H9 (cell line): ENCODE measurements around the gene TCEAL6. TPM values are rescaled to one million over a fixed set of nuclear protein-coding genes. Genes with fewer than 3 reads are reported as not detected.
"Not testable (repeated sequence)": the region's sequence is repeated elsewhere in the genome, so short reads cannot be mapped to it uniquely, and the experiment has no call there.

Experiments
- DNase-seq: peaks from one replicate; pipeline ENCODE4 v3.0.0-alpha.2; 2017
- H2AFZ ChIP-seq: one replicate; pipeline ENCODE4 v1.6.1; 2013; ENCODE audit warnings: mild to moderate bottlenecking, low read length, control low read depth, moderate library complexity
- H2AK5ac ChIP-seq: 2 replicates; pipeline ENCODE4 v1.6.1; 2013; ENCODE audit warnings: low read length, control low read depth, mixed read lengths; ENCODE audit not compliant: insufficient read length
- H2BK120ac ChIP-seq: one replicate; pipeline ENCODE4 v1.6.1; 2013; ENCODE audit warnings: low read depth, mild to moderate bottlenecking, low read length, control low read depth, inconsistent platforms; ENCODE audit not compliant: poor library complexity, severe bottlenecking
- H2BK12ac ChIP-seq: 2 replicates; pipeline ENCODE4 v1.6.1; 2013; ENCODE audit warnings: low read length, control low read depth, mixed read lengths, low read depth; ENCODE audit not compliant: insufficient read length
- H2BK15ac ChIP-seq: 2 replicates; pipeline ENCODE4 v1.6.1; 2013; ENCODE audit warnings: low read depth, low read length, control low read depth
- H2BK20ac ChIP-seq: one replicate; pipeline ENCODE4 v1.6.1; 2013; ENCODE audit warnings: low read depth, mild to moderate bottlenecking, low read length, control low read depth, inconsistent platforms; ENCODE audit not compliant: poor library complexity, severe bottlenecking
- H2BK5ac ChIP-seq: 2 replicates; pipeline ENCODE4 v1.6.1; 2013; ENCODE audit warnings: low read length, control low read depth, mixed read lengths; ENCODE audit not compliant: insufficient read length
- H3K14ac ChIP-seq: 2 replicates; pipeline ENCODE4 v1.6.1; 2013; ENCODE audit warnings: low read length, control low read depth; ENCODE audit not compliant: insufficient read depth
- H3K18ac ChIP-seq: 2 replicates; pipeline ENCODE4 v1.6.1; 2013; ENCODE audit warnings: low read depth, mild to moderate bottlenecking, mixed read lengths, low read length, control low read depth; ENCODE audit not compliant: insufficient read length
- H3K23ac ChIP-seq: 2 replicates; pipeline ENCODE4 v1.6.1; 2013; ENCODE audit warnings: low read length, control low read depth, mixed read lengths, low read depth; ENCODE audit not compliant: insufficient read length
- H3K23me2 ChIP-seq: 2 replicates; pipeline ENCODE4 v1.6.1; 2013; ENCODE audit warnings: low read depth, mild to moderate bottlenecking, mixed read lengths, low read length, control low read depth; ENCODE audit not compliant: insufficient read length, poor library complexity, severe bottlenecking
- H3K27ac ChIP-seq: 2 replicates; pipeline ENCODE4 v1.5.1; 2013; ENCODE audit warnings: low read length, control low read depth, mixed read lengths, low read depth; ENCODE audit not compliant: insufficient read length
- H3K27me3 ChIP-seq: 2 replicates; pipeline ENCODE4 v1.6.1; 2013; ENCODE audit warnings: low read length, control low read depth, inconsistent platforms; ENCODE audit not compliant: insufficient read depth
- H3K4ac ChIP-seq: 2 replicates; pipeline ENCODE4 v1.6.1; 2013; ENCODE audit warnings: low read depth, mild to moderate bottlenecking, control low read depth, inconsistent platforms, low read length, moderate library complexity
- H3K4me1 ChIP-seq: 2 replicates; pipeline ENCODE4 v1.6.1; 2013; ENCODE audit warnings: low read length, control low read depth, inconsistent platforms; ENCODE audit not compliant: insufficient read depth
- H3K4me2 ChIP-seq: 2 replicates; pipeline ENCODE4 v1.6.1; 2013; ENCODE audit warnings: low read length, control low read depth, mixed read lengths; ENCODE audit not compliant: insufficient read length, insufficient read depth
- H3K56ac ChIP-seq: 2 replicates; pipeline ENCODE4 v1.6.1; 2013; ENCODE audit warnings: low read depth, mild to moderate bottlenecking, mixed read lengths, low read length, control low read depth; ENCODE audit not compliant: insufficient read length
- H3K79me1 ChIP-seq: 2 replicates; pipeline ENCODE4 v1.6.1; 2013; ENCODE audit warnings: low read depth, mild to moderate bottlenecking, moderate library complexity, low read length, control low read depth, inconsistent platforms; ENCODE audit not compliant: insufficient read depth, poor library complexity, severe bottlenecking
- H3K79me2 ChIP-seq: 2 replicates; pipeline ENCODE4 v1.6.1; 2013; ENCODE audit warnings: low read length, control low read depth, inconsistent platforms; ENCODE audit not compliant: insufficient read depth
- H3K9ac ChIP-seq: 2 replicates; pipeline ENCODE4 v1.6.1; 2013; ENCODE audit warnings: low read length, control low read depth, mixed read lengths; ENCODE audit not compliant: insufficient read length; ENCODE audit errors: extremely low read depth
- H3K9me3 ChIP-seq: one replicate; pipeline ENCODE4 v1.6.1; 2013; ENCODE audit warnings: low read depth, low read length, inconsistent platforms; ENCODE audit not compliant: control insufficient read depth
- H3T11ph ChIP-seq: one replicate; pipeline ENCODE4 v1.6.1; 2013; ENCODE audit warnings: mild to moderate bottlenecking, low read length, control low read depth, inconsistent platforms
- H4K20me1 ChIP-seq: one replicate; pipeline ENCODE4 v1.6.1; 2013; ENCODE audit not compliant: control insufficient read depth, insufficient read length, insufficient read depth
- H4K5ac ChIP-seq: 2 replicates; pipeline ENCODE4 v1.6.1; 2013; ENCODE audit warnings: low read depth, mild to moderate bottlenecking, mixed read lengths, low read length, control low read depth; ENCODE audit not compliant: insufficient read length
- H4K8ac ChIP-seq: replicated peaks from 2 replicates; pipeline ENCODE4 v1.6.1; 2013; ENCODE audit warnings: low read length, control low read depth, mixed read lengths, low read depth; ENCODE audit not compliant: insufficient read length
- H4K91ac ChIP-seq: 2 replicates; pipeline ENCODE4 v1.6.1; 2013; ENCODE audit warnings: low read depth, mild to moderate bottlenecking, moderate library complexity, mixed read lengths, low read length, control low read depth; ENCODE audit not compliant: insufficient read length
- H3K27ac Mint-ChIP-seq, 3 experiments: 2 replicates in 2 of 3; 3 replicates in 1 of 3; pipeline ENCODE4 v1.8.0; 2020 to 2021; ENCODE audit warnings: mixed read lengths in 3 of 3, mild to moderate bottlenecking in 1 of 3, moderate library complexity in 1 of 3
- H3K27me3 Mint-ChIP-seq: 2 replicates; pipeline ENCODE4 v1.8.0; 2021; ENCODE audit warnings: low read depth, mild to moderate bottlenecking, moderate library complexity, mixed read lengths
- H3K36me3 Mint-ChIP-seq, 3 experiments: 2 replicates in 2 of 3; 3 replicates in 1 of 3; pipeline ENCODE4 v1.8.0; 2020 to 2021; ENCODE audit warnings: low read depth in 3 of 3, mixed read lengths in 3 of 3; ENCODE audit not compliant: insufficient read depth in 1 of 3
- H3K4me1 Mint-ChIP-seq, 2 experiments: 2 replicates each; pipeline ENCODE4 v1.8.0; 2020; ENCODE audit warnings: mixed read lengths in 2 of 2
- H3K4me3 Mint-ChIP-seq, 2 experiments: 2 replicates in 1 of 2; 3 replicates in 1 of 2; pipeline ENCODE4 v1.8.0; 2020 to 2021; ENCODE audit warnings: mild to moderate bottlenecking in 2 of 2, mixed read lengths in 2 of 2, moderate library complexity in 1 of 2
- H3K9me3 Mint-ChIP-seq, 2 experiments: 2 replicates in 1 of 2; 3 replicates in 1 of 2; pipeline ENCODE4 v1.8.0; 2020; ENCODE audit warnings: mild to moderate bottlenecking in 2 of 2, mixed read lengths in 2 of 2, moderate library complexity in 1 of 2
- CTCF ChIP-seq: fragments of 200-600 bp; sonication (generic); conservative IDR thresholded peaks from 3 replicates; pipeline ENCODE4 v1.8.0; 2021; ENCODE audit warnings: antibody characterized with exemption, mild to moderate bottlenecking
- WGBS: extraction: QIAGEN DNeasy Blood & Tissue Kit; methylation state at CpG from one replicate; pipeline ENCODE4 v1.1.7; 2013; ENCODE audit warnings: missing lambda C conversion rate, low lambda C conversion rate, mixed read lengths; ENCODE audit not compliant: insufficient read length; ENCODE audit errors: extremely low coverage; 5-methylcytosine and 5-hydroxymethylcytosine counted together
- total RNA-seq: library from RNA; stranded (reverse); gene quantifications from 2 replicates; pipeline ENCODE4 v1.2.1, GENCODE V29; 2021

Gene TCEAL6
- total RNA-seq, 1 experiment from 2014 or later = not detected

GRCh38 chrX:102126863-102127262 is 15.4 kb downstream of the TCEAL6 start:
- H3K4me1 ChIP-seq = no peaks in the 10 kb centered on the region
- H3K14ac ChIP-seq = no peak overlapping the region
- H2AK5ac ChIP-seq = no peak overlapping the region
- H2BK5ac ChIP-seq = no peak overlapping the region
- no CpG with 5 or more reads among the region's 8 CpGs for WGBS
- H4K8ac ChIP-seq = no peak overlapping the region
- Mint-ChIP-seq H3K27me3 (peaks cover 30% of the 10 kb centered on the region), H3K36me3 (peaks cover 0 to 7% (median 5%) of the 10 kb centered on the region in 3 experiments; a peak in 4 of 7 replicates), H3K27ac (no peak overlapping the region), H3K4me3 (peak overlapping the region; percentile 6 to 71; a peak in 3 of 5 replicates), H3K9me3 (peaks cover 62 to 77% of the 10 kb centered on the region in 2 experiments), H3K4me1 (peaks cover 9% of the 10 kb centered on the region in 2 experiments)
- no peak overlapping the region for H3K4ac ChIP-seq
- H4K5ac ChIP-seq = no peak overlapping the region
- H2BK15ac ChIP-seq = no peak overlapping the region
- no peak for DNase-seq
- H3K79me1 ChIP-seq = no peaks in the 10 kb centered on the region
- H3K79me2 ChIP-seq = no peaks in the 10 kb centered on the region
- H3K27ac ChIP-seq = no peak overlapping the region
- peaks cover 26% of the 10 kb centered on the region for H3K9me3 ChIP-seq
- no peak overlapping the region for H4K91ac ChIP-seq
- H3T11ph ChIP-seq = no peak overlapping the region
- no peak overlapping the region for H2BK12ac ChIP-seq
- no peaks in the 10 kb centered on the region; the same call in 1 of the 2 replicates for H3K27me3 ChIP-seq
- no peak overlapping the region for H3K56ac ChIP-seq
- no peak for TF ChIP-seq CTCF
- no peaks in the 10 kb centered on the region for H3K23me2 ChIP-seq
- no peak overlapping the region for H3K18ac ChIP-seq
- no peak overlapping the region for H3K23ac ChIP-seq
- no peaks in the 10 kb centered on the region for H4K20me1 ChIP-seq
- H2BK20ac ChIP-seq = no peak overlapping the region
- no peak overlapping the region for H2AFZ ChIP-seq
- H2BK120ac ChIP-seq = no peak overlapping the region
- H3K9ac ChIP-seq = no peak overlapping the region
- peak overlapping the region; percentile 60 for H3K4me2 ChIP-seq

- not testable (repeated sequence) for H2AK5ac ChIP-seq, H3K27me3 ChIP-seq, H4K91ac ChIP-seq, H3K79me1 ChIP-seq, H2AFZ ChIP-seq, H3K56ac ChIP-seq, H2BK15ac ChIP-seq, H3K27ac Mint-ChIP-seq, H3K4me1 ChIP-seq, H2BK5ac ChIP-seq, H3K23me2 ChIP-seq, H3K27ac ChIP-seq, H3K36me3 Mint-ChIP-seq, H3K18ac ChIP-seq, H3T11ph ChIP-seq, H3K23ac ChIP-seq, H4K5ac ChIP-seq, H3K4ac ChIP-seq, H3K4me1 Mint-ChIP-seq, H4K8ac ChIP-seq, H3K14ac ChIP-seq, DNase-seq, H3K79me2 ChIP-seq, H2BK20ac ChIP-seq, H2BK12ac ChIP-seq, H2BK120ac ChIP-seq, H4K20me1 ChIP-seq
- peak overlapping the region; percentile 50 for H3K9ac ChIP-seq
- peak overlapping the region; percentile 71 to 86 for H3K4me3 Mint-ChIP-seq
- H3K4me2 ChIP-seq = peak overlapping the region; percentile 60
- peaks cover 30% of the 10 kb centered on the region for H3K27me3 Mint-ChIP-seq
- H3K9me3 Mint-ChIP-seq = peaks cover 59 to 75% of the 10 kb centered on the region in 2 experiments
- peaks cover 20% of the 10 kb centered on the region for H3K9me3 ChIP-seq
- WGBS = no CpG with 5 or more reads among the region's 21 CpGs
Observed at GRCh38 chrX:102126080-102126818, 16.0 kb downstream of the TCEAL6 start.
